CD14-positive monocyte (primary cell): ENCODE data around the gene CHL1. TPM values are rescaled to one million over a fixed set of nuclear protein-coding genes. Genes with fewer than 3 reads are reported as not detected.

Experiments used
- DNase-seq, 3 donors: peaks; one replicate each; pipeline ENCODE4 v3.0.0-alpha.2; 2011 to 2022
- H2AFZ ChIP-seq: 2 replicates; pipeline ENCODE4 v1.6.0; 2012; ENCODE audit warnings: mild to moderate bottlenecking, low read depth, low read length, inconsistent platforms; ENCODE audit not compliant: insufficient read depth, poor library complexity, severe bottlenecking
- H3K27ac ChIP-seq, 2 donors: 1 replicate in 1 of 2; 2 replicates in 1 of 2; pipeline ENCODE4 v1.5.1; 2012 to 2013; ENCODE audit warnings: low read length in 2 of 2, control low read depth in 1 of 2, inconsistent platforms in 1 of 2, low read depth in 1 of 2, mild to moderate bottlenecking in 1 of 2
- H3K27me3 ChIP-seq, 2 donors: one replicate each; pipeline versions ENCODE4 v1.6.0 to v1.6.1; 2011 to 2013; ENCODE audit warnings: low read length in 2 of 2; ENCODE audit not compliant: control insufficient read depth in 2 of 2, insufficient read depth in 2 of 2
- H3K36me3 ChIP-seq, 2 donors: replicated peaks in 1 of 2; 1 replicate in 1 of 2; 2 replicates in 1 of 2; pipeline versions ENCODE4 v1.5.1 to v1.6.1; 2012 to 2013; ENCODE audit warnings: low read length in 2 of 2, control low read depth in 1 of 2, inconsistent platforms in 1 of 2, mild to moderate bottlenecking in 1 of 2; ENCODE audit not compliant: insufficient read depth in 2 of 2, control insufficient read depth in 1 of 2
- H3K4me1 ChIP-seq, 2 donors: 1 replicate in 1 of 2; 2 replicates in 1 of 2; pipeline versions ENCODE4 v1.5.1 to v1.6.1; 2012 to 2013; ENCODE audit warnings: low read length in 2 of 2, control low read depth in 1 of 2, inconsistent platforms in 1 of 2, mild to moderate bottlenecking in 1 of 2, moderate library complexity in 1 of 2; ENCODE audit not compliant: insufficient read depth in 2 of 2, control insufficient read depth in 1 of 2
- H3K4me2 ChIP-seq: replicated peaks from 2 replicates; pipeline ENCODE3; 2012; ENCODE audit warnings: low read length, moderate library complexity, mild to moderate bottlenecking; ENCODE audit not compliant: poor library complexity, severe bottlenecking; ENCODE audit errors: extremely low read depth
- H3K4me3 ChIP-seq, 3 experiments: fragments of 200-600 bp in 1 of 3; sonication (generic) in 1 of 3; replicated peaks in 1 of 3; 1 replicate in 2 of 3; 2 replicates in 1 of 3; pipeline ENCODE4 v1.5.1; 2011 to 2013; ENCODE audit warnings: low read length in 3 of 3, mild to moderate bottlenecking in 3 of 3, control low read depth in 2 of 3, low read depth in 2 of 3, inconsistent platforms in 1 of 3, moderate library complexity in 1 of 3
- H3K79me2 ChIP-seq: 2 replicates; pipeline ENCODE4 v1.6.0; 2012; ENCODE audit warnings: mild to moderate bottlenecking, control low read depth, inconsistent platforms, low read length, moderate library complexity; ENCODE audit not compliant: insufficient read depth
- H3K9ac ChIP-seq: 2 replicates; pipeline ENCODE4 v1.6.0; 2017; ENCODE audit warnings: low read length, mild to moderate bottlenecking; ENCODE audit not compliant: insufficient read depth, poor library complexity, severe bottlenecking
- H3K9me3 ChIP-seq, 2 donors: replicated peaks in 1 of 2; 1 replicate in 1 of 2; 2 replicates in 1 of 2; pipeline versions ENCODE4 v1.5.1 to v1.6.1; 2012 to 2013; ENCODE audit warnings: low read length in 2 of 2, control low read depth in 1 of 2; ENCODE audit not compliant: control insufficient read depth in 1 of 2, insufficient read depth in 1 of 2
- H4K20me1 ChIP-seq: 2 replicates; pipeline ENCODE4 v1.6.0; 2012; ENCODE audit warnings: mild to moderate bottlenecking, low read length, control low read depth, moderate library complexity; ENCODE audit not compliant: insufficient read depth
- H3K27ac Mint-ChIP-seq, 7 donors: one replicate each; pipeline ENCODE4 v1.8.0; 2020; ENCODE audit warnings: mild to moderate bottlenecking in 7 of 7, mixed read lengths in 7 of 7, moderate library complexity in 6 of 7, inconsistent platforms in 2 of 7
- H3K27me3 Mint-ChIP-seq, 3 donors: one replicate each; pipeline ENCODE4 v1.8.0; 2021 to 2022; ENCODE audit warnings: low read depth in 3 of 3, mild to moderate bottlenecking in 3 of 3, mixed read lengths in 3 of 3, moderate library complexity in 3 of 3, inconsistent platforms in 1 of 3
- H3K36me3 Mint-ChIP-seq, 2 donors: one replicate each; pipeline ENCODE4 v1.8.0; 2020; ENCODE audit warnings: mixed read lengths in 2 of 2, inconsistent platforms in 1 of 2, mild to moderate bottlenecking in 1 of 2
- H3K4me1 Mint-ChIP-seq: one replicate; pipeline ENCODE4 v1.8.0; 2020; ENCODE audit warnings: mild to moderate bottlenecking, mixed read lengths
- H3K4me3 Mint-ChIP-seq, 2 donors: one replicate each; pipeline ENCODE4 v1.8.0; 2020; ENCODE audit warnings: mild to moderate bottlenecking in 2 of 2, mixed read lengths in 2 of 2, moderate library complexity in 1 of 2
- H3K9me3 Mint-ChIP-seq, 7 donors: one replicate each; pipeline ENCODE4 v1.8.0; 2020 to 2022; ENCODE audit warnings: mixed read lengths in 7 of 7, mild to moderate bottlenecking in 6 of 7, moderate library complexity in 6 of 7, inconsistent platforms in 2 of 7
- CTCF ChIP-seq: fragments of 200-600 bp; IDR thresholded peaks from one replicate; pipeline ENCODE4 v1.8.0; 2022; ENCODE audit warnings: antibody characterized with exemption, mild to moderate bottlenecking
- WGBS: methylation state at CpG from one replicate; pipeline ENCODE4 v1.1.5; 2013; ENCODE audit warnings: missing lambda C conversion rate; ENCODE audit not compliant: insufficient coverage; 5-methylcytosine and 5-hydroxymethylcytosine counted together
- intact Hi-C, 2 donors: fragments of 100-400 bp; cut with micrococcal nuclease; formaldehyde crosslinking; loops; one replicate each; pipeline versions ENCODE4 v1.15.0 to v1.15.1; 2023
- polyA plus RNA-seq, 3 donors: library from polyadenylated mRNA; depleted of rRNA in 1 of 3; unstranded in 2 of 3; stranded (reverse) in 1 of 3; fragments of 300-500 nt in 2 of 3; fragments of >200 nt in 1 of 3; fragmentation: Illumina TruSeq in 2 of 3; gene quantifications; 1 replicate in 2 of 3; 2 replicates in 1 of 3; pipeline ENCODE4 v1.2.3, GENCODE V29; 2012 to 2021

The CHL1 gene
- polyA plus RNA-seq, 3 donors = not detected

- Histone ChIP-seq H2AFZ (no peak overlapping the region), H3K4me3 (no peak overlapping the region), H3K79me2 (no peaks in the 10 kb centered on the region), H3K27ac (no peak overlapping the region), H3K4me1 (no peaks in the 10 kb centered on the region), H3K36me3 (no peaks in the 10 kb centered on the region), H3K27me3 (no peaks in the 10 kb centered on the region), H4K20me1 (no peaks in the 10 kb centered on the region), H3K9me3 (no peaks in the 10 kb centered on the region), H3K4me2 (no peak overlapping the region), H3K9ac (no peak overlapping the region)
- no peak for TF ChIP-seq CTCF
- H3K4me3 Mint-ChIP-seq = no peak overlapping the region
- H3K4me1 Mint-ChIP-seq = no peaks in the 10 kb centered on the region
- no peak overlapping the region for H3K27ac Mint-ChIP-seq
- H3K9me3 Mint-ChIP-seq = peaks cover 0 to 10% (median 2%) of the 10 kb centered on the region in 7 donors
- H3K27me3 Mint-ChIP-seq = peaks cover 0 to 2% (median 0%) of the 10 kb centered on the region in 3 donors
- no peak for DNase-seq
- no peaks in the 10 kb centered on the region for H3K36me3 Mint-ChIP-seq
- intact Hi-C loops = no loop called here
Observed at GRCh38 chr3:291028-291427, 94.5 kb downstream of the CHL1 start.

- no peaks in the 10 kb centered on the region for H3K36me3 Mint-ChIP-seq
- H3K27me3 Mint-ChIP-seq = peaks cover 0 to 2% (median 0%) of the 10 kb centered on the region in 3 donors
- WGBS = no CpG with 5 or more reads among the region's 5 CpGs
- no peaks in the 10 kb centered on the region for H3K79me2 ChIP-seq
- no peaks in the 10 kb centered on the region for H3K27me3 ChIP-seq
- intact Hi-C loops = no loop called here
- H3K9ac ChIP-seq = no peak overlapping the region
- no peak for TF ChIP-seq CTCF
- no peaks in the 10 kb centered on the region for H4K20me1 ChIP-seq
- no peak overlapping the region for H3K4me2 ChIP-seq
- H3K4me1 ChIP-seq = no peaks in the 10 kb centered on the region
- no peaks in the 10 kb centered on the region for H3K9me3 ChIP-seq
- no peaks in the 10 kb centered on the region for H3K4me1 Mint-ChIP-seq
- DNase-seq = no peak
- H3K4me3 ChIP-seq = no peak overlapping the region
- H2AFZ ChIP-seq = no peak overlapping the region
- no peak overlapping the region for H3K27ac Mint-ChIP-seq
- no peak overlapping the region for H3K4me3 Mint-ChIP-seq
- no peak overlapping the region for H3K27ac ChIP-seq
- peaks cover 0 to 11% (median 2%) of the 10 kb centered on the region in 7 donors for H3K9me3 Mint-ChIP-seq
- no peaks in the 10 kb centered on the region for H3K36me3 ChIP-seq
Observed at GRCh38 chr3:291646-292436, 95.3 kb downstream of the CHL1 start.
